NB4 (cell line): Measurements from ENCODE around the gene MAMLD1.

Source experiments
- DNase-seq: peaks from one replicate; pipeline ENCODE4 v3.0.0; 2010; ENCODE audit warnings: low read depth
- H3K4me3 ChIP-seq: one replicate; pipeline ENCODE4 v1.5.1; 2011; ENCODE audit warnings: mild to moderate bottlenecking, low read depth, low read length, moderate library complexity
- MYC ChIP-seq: IDR thresholded peaks from 2 replicates; pipeline ENCODE4 v1.6.1; 2011; ENCODE audit warnings: low read depth, low read length
- POLR2A ChIP-seq: IDR thresholded peaks from 2 replicates; pipeline ENCODE4 v1.6.1; 2011; ENCODE audit warnings: mild to moderate bottlenecking; ENCODE audit not compliant: insufficient read length; ENCODE audit errors: extremely low read depth
- TF ChIP-seq, protein P1 (sequence below): IDR thresholded peaks from one replicate; pipeline ENCODE4 v1.5.1; 2012; ENCODE audit warnings: low read depth, low read length
- TF ChIP-seq, protein P2 (sequence below): IDR thresholded peaks from 2 replicates; pipeline ENCODE4 v1.6.1; 2011; ENCODE audit warnings: low read depth, low read length

Gene MAMLD1

DNA sequence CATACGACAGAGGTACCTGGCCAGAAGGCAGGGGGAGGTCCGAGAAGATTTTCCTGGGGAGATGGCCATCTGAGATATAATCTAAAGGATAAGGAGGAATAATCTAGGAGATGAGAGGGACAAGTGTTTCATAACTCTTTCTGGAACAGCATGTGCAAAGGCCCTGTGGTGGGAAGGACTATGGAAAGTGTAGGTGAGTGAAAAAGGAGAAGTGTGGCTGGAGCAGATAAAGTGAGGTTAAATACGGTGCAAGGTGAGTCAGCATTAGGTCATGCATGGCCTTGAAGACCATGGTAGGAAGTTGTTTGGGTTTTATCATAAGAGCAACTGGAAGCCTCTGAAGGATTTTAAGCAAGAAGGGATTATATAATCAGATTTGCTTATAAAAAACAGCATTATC, 170.7 kb downstream of the MAMLD1 start:
- peak; percentile 41 for DNase-seq
- TF ChIP-seq POLR2A (no peak), MYC (no peak)
- TF ChIP-seq, protein P1, sequence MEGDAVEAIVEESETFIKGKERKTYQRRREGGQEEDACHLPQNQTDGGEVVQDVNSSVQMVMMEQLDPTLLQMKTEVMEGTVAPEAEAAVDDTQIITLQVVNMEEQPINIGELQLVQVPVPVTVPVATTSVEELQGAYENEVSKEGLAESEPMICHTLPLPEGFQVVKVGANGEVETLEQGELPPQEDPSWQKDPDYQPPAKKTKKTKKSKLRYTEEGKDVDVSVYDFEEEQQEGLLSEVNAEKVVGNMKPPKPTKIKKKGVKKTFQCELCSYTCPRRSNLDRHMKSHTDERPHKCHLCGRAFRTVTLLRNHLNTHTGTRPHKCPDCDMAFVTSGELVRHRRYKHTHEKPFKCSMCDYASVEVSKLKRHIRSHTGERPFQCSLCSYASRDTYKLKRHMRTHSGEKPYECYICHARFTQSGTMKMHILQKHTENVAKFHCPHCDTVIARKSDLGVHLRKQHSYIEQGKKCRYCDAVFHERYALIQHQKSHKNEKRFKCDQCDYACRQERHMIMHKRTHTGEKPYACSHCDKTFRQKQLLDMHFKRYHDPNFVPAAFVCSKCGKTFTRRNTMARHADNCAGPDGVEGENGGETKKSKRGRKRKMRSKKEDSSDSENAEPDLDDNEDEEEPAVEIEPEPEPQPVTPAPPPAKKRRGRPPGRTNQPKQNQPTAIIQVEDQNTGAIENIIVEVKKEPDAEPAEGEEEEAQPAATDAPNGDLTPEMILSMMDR = no peak
- TF ChIP-seq, protein P2, sequence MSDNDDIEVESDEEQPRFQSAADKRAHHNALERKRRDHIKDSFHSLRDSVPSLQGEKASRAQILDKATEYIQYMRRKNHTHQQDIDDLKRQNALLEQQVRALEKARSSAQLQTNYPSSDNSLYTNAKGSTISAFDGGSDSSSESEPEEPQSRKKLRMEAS = no peak
- H3K4me3 ChIP-seq = no peak overlapping the region

DNA sequence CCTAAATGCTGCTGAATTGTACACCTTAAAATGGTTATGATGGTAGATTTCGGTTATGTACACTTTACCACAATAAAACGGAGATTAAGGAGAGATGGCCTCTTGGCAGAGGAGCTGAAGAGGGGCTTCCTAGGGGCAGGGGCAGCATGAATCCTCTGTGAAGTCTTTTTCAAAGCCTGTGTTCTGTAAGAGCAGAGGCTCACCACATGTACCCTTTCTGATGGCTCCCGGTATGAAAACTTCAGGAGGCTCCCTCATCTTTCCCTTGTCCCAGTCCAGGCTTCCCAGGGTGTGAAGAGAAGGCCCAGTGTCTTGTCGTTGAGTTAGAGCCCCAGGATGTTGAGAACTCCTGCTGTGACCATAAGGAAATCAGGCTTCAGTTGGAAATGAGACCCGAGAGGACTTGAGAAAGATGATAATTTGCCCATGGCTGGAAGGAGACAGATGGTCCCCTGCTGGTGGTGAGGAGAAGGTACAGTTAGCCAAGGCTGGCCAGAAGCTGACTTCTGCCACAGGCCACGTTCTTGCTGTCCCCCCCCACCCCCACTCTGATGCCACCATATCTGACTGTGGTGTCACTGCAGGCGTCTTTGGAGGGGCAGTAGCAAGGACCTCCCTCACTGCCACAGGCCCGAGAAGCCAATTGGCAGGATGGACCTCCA, 173.5 kb downstream of the MAMLD1 start:
- TF ChIP-seq, protein P1 = peak; percentile 34
- TF ChIP-seq, protein P2 = no peak
- TF ChIP-seq POLR2A = no peak
- no peak for TF ChIP-seq MYC
- H3K4me3 ChIP-seq = no peak overlapping the region
- peak; percentile 30 for DNase-seq

DNA sequence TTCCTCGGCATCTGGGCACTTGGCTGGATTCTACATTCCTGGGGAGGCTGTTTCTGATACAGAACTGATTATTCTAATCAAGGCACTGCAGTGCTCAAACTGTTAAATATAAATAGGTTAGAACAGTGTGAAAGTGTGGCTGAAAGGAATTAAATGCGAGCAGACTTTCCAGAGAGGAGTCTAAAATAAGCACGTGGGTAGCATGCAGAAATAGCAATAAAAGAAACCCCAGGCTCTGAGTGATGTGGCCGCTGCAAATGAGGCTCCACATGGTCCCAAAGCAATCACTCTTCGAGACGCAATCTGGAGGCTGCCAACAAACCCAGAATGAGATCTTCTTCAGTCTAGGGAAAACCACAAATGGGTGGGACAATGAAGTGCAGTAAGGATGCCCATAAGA, 174.7 kb downstream of the MAMLD1 start:
- no peak overlapping the region for H3K4me3 ChIP-seq
- DNase-seq = no peak
- TF ChIP-seq, protein P2 = no peak
- TF ChIP-seq POLR2A = no peak
- no peak for TF ChIP-seq MYC
- TF ChIP-seq, protein P1 = no peak

DNA sequence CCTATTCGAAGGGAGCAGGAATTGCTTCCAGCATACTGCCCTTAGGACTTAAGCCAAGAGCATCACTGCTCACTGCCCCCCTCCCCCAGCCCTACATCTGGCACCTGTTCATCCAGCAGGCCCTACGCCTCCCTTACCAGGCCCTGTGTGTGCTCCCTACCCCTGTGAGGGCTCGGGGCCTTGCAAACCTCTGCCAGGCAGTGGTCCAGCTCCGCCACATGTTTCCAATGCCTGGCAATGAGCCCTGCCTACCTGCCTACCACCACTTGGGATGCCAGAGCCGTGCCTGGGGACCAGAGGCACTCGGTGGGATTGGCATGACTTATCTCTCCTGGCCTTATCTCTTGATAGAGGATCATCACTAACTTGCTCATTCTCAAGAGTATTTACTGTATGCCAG, 177.8 kb downstream of the MAMLD1 start:
- H3K4me3 ChIP-seq = no peak overlapping the region
- TF ChIP-seq POLR2A (no peak), MYC (no peak)
- TF ChIP-seq, protein P2 = no peak
- TF ChIP-seq, protein P1 = no peak
- DNase-seq = no peak

DNA sequence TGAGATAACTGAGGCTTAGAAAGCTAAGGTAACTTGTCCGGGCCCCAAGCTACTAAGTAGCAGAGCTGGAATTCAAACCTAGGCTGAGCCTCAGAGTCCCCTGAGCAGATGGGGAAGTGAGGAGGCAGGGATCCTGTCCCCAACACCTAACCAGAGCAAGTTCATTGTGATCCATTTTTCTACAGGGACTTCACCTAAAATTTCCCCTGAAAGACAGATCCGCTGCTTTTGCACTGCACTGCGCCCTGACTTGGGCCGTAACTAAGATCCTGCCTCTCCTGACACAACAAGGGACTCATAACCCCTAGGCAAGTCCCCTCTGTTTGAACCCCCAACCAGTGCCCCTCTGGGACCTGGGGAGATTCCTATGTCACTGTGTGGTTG, 179.7 kb downstream of the MAMLD1 start:
- no peak overlapping the region for H3K4me3 ChIP-seq
- TF ChIP-seq POLR2A = no peak
- no peak for TF ChIP-seq MYC
- TF ChIP-seq, protein P2 = no peak
- TF ChIP-seq, protein P1 = no peak
- no peak for DNase-seq
